ENCODE results near the gene CDH23. TPM values are rescaled to one million over a fixed set of nuclear protein-coding genes. Genes with fewer than 3 reads are reported as not detected.

CDH23 gene
- total and polyA plus RNA-seq, 2 donors (not counting 1 experiment from before 2014, with no cell fraction given): 0.37 to 0.89 TPM

- H3K27ac Mint-ChIP-seq: no peak overlapping the region
- H3K9me3 Mint-ChIP-seq (ENCODE audit: insufficient read depth): no peaks in the 10 kb centered on the region
- TF ChIP-seq CTCF (IDR thresholded peaks at IDR 0.05) (no peak), EZH2 (IDR thresholded peaks at IDR 0.05; ENCODE audit: borderline replicate concordance, insufficient read depth, low read depth, low read length, poor library complexity, severe bottlenecking) (no peak)
- DNase-seq (no peak), ATAC-seq (ENCODE audit: low read depth) (no peak)
- Histone ChIP-seq H3K36me3 (replicated peaks in 1 of 2; ENCODE audit: control extremely low read depth in 1 of 2, control insufficient read depth in 1 of 2, extremely low read depth in 1 of 2, insufficient read depth in 2 of 2, low read length in 1 of 2) (no peaks in the 10 kb centered on the region), H3K4me2 (replicated peaks; ENCODE audit: low read depth, low read length, poor library complexity, severe bottlenecking) (no peak overlapping the region), H3K9me3 (ENCODE audit: control extremely low read depth in 1 of 3, control insufficient read depth in 2 of 3, insufficient read depth in 1 of 3, low read length in 2 of 3) (peaks cover 0 to 3% (median 3%) of the 10 kb centered on the region in 3 donors), H3K4me3 (ENCODE audit: control extremely low read depth in 1 of 5, extremely low read depth in 1 of 5, insufficient read depth in 1 of 5, low read depth in 2 of 5, low read length in 4 of 5) (no peak overlapping the region), H2AFZ (ENCODE audit: insufficient read depth, low read depth, low read length, poor library complexity, severe bottlenecking) (no peak overlapping the region), H3K4me1 (ENCODE audit: control insufficient read depth in 2 of 2, insufficient read depth in 2 of 2, low read length in 2 of 2) (no peaks in the 10 kb centered on the region), H3K27me3 (replicated peaks in 1 of 4; ENCODE audit: control extremely low read depth in 1 of 4, control insufficient read depth in 3 of 4, insufficient read depth in 4 of 4, low read length in 3 of 4) (peaks cover 0 to 22% (median 4%) of the 10 kb centered on the region in 4 experiments), H4K20me1 (ENCODE audit: control insufficient read depth, insufficient read depth, low read length, poor library complexity, severe bottlenecking) (no peaks in the 10 kb centered on the region), H3K79me2 (ENCODE audit: control insufficient read depth, insufficient read depth, low read length) (no peaks in the 10 kb centered on the region), H3K9ac (ENCODE audit: low read length) (no peak overlapping the region), H3K27ac (ENCODE audit: low read length in 2 of 2) (no peak overlapping the region)
- intact Hi-C loops (cut with micrococcal nuclease): no loop called here
- CTCF ChIA-PET: no interaction called here
- no peaks in the 10 kb centered on the region for H3K4me1 Mint-ChIP-seq
- no peak overlapping the region for H3K4me3 Mint-ChIP-seq
- peaks cover 13% of the 10 kb centered on the region for H3K27me3 Mint-ChIP-seq
- POLR2A ChIA-PET: no interaction called here
These were observed 22.4 kb downstream of the CDH23 start for GRCh38 chr10:71419002-71419540.

- H3K9ac ChIP-seq (ENCODE audit: low read length): no peak overlapping the region
- intact Hi-C loops (cut with micrococcal nuclease): no loop called here
- Mint-ChIP-seq H3K27me3 (peaks cover 19% of the 10 kb centered on the region), H3K27ac (no peak overlapping the region), H3K9me3 (ENCODE audit: insufficient read depth) (no peaks in the 10 kb centered on the region), H3K4me3 (no peak overlapping the region), H3K4me1 (no peaks in the 10 kb centered on the region)
- peaks cover 0 to 3% (median 3%) of the 10 kb centered on the region in 3 donors for H3K9me3 ChIP-seq (ENCODE audit: control extremely low read depth in 1 of 3, control insufficient read depth in 2 of 3, insufficient read depth in 1 of 3, low read length in 2 of 3)
- no peaks in the 10 kb centered on the region for H3K36me3 ChIP-seq (replicated peaks in 1 of 2; ENCODE audit: control extremely low read depth in 1 of 2, control insufficient read depth in 1 of 2, extremely low read depth in 1 of 2, insufficient read depth in 2 of 2, low read length in 1 of 2)
- peaks cover 0 to 26% (median 4%) of the 10 kb centered on the region in 4 experiments for H3K27me3 ChIP-seq (replicated peaks in 1 of 4; ENCODE audit: control extremely low read depth in 1 of 4, control insufficient read depth in 3 of 4, insufficient read depth in 4 of 4, low read length in 3 of 4)
- DNase-seq: no peak
- ChIA-PET POLR2A (no interaction called here), CTCF (no interaction called here)
- WGBS (ENCODE audit: insufficient coverage): 75% methylated on average over 1 of the region's 2 CpGs
- H2AFZ ChIP-seq (ENCODE audit: insufficient read depth, low read depth, low read length, poor library complexity, severe bottlenecking): no peak overlapping the region
- no peak overlapping the region for H3K4me2 ChIP-seq (replicated peaks; ENCODE audit: low read depth, low read length, poor library complexity, severe bottlenecking)
- H3K27ac ChIP-seq (ENCODE audit: low read length in 2 of 2): no peak overlapping the region
- no peak for ATAC-seq (ENCODE audit: low read depth)
- H4K20me1 ChIP-seq (ENCODE audit: control insufficient read depth, insufficient read depth, low read length, poor library complexity, severe bottlenecking): no peaks in the 10 kb centered on the region
- H3K4me3 ChIP-seq (ENCODE audit: control extremely low read depth in 1 of 5, extremely low read depth in 1 of 5, insufficient read depth in 1 of 5, low read depth in 2 of 5, low read length in 4 of 5): no peak overlapping the region
- TF ChIP-seq CTCF (IDR thresholded peaks at IDR 0.05): no peak
- no peak for TF ChIP-seq EZH2 (IDR thresholded peaks at IDR 0.05; ENCODE audit: borderline replicate concordance, insufficient read depth, low read depth, low read length, poor library complexity, severe bottlenecking)
- H3K79me2 ChIP-seq (ENCODE audit: control insufficient read depth, insufficient read depth, low read length): no peaks in the 10 kb centered on the region
- H3K4me1 ChIP-seq (ENCODE audit: control insufficient read depth in 2 of 2, insufficient read depth in 2 of 2, low read length in 2 of 2): no peaks in the 10 kb centered on the region
These were observed 23.0 kb downstream of the CDH23 start for GRCh38 chr10:71419750-71420149.
